ENCODE results near the gene NRP1.

Gene NRP1

DNA sequence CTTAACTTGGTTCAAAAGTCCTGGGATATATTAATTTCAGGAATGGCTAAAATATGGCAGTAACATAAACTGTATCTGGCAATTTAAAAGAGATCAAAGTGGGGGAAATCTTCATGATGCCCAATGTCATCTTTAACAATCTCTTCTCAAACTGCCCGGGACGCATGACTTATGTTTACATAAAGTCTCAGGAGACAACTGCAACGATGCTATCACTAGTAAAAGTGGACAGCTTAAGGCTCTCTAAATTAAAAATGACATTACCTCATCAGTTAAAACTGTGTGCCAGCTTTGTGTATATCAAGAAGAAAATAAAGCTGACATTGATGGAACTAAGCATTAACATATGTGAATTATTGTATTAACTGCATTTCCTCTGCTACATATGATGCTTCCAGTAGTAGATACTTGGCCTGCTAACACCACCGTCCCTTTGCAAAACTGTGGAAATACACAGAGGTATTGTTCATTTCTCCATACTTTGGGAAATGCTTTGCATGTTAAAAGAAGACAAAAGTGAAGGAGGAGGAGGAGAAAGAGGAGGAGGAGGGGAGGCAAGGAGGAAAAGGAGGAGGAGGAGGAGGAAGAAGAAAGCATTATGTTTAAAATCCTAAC lies 62.4 kb downstream of the NRP1 start:
- no peak overlapping the region for H3K4me3 ChIP-seq (ENCODE audit: low read length)
- no peak for DNase-seq (ENCODE audit: low read depth)
- TF ChIP-seq, protein P1, sequence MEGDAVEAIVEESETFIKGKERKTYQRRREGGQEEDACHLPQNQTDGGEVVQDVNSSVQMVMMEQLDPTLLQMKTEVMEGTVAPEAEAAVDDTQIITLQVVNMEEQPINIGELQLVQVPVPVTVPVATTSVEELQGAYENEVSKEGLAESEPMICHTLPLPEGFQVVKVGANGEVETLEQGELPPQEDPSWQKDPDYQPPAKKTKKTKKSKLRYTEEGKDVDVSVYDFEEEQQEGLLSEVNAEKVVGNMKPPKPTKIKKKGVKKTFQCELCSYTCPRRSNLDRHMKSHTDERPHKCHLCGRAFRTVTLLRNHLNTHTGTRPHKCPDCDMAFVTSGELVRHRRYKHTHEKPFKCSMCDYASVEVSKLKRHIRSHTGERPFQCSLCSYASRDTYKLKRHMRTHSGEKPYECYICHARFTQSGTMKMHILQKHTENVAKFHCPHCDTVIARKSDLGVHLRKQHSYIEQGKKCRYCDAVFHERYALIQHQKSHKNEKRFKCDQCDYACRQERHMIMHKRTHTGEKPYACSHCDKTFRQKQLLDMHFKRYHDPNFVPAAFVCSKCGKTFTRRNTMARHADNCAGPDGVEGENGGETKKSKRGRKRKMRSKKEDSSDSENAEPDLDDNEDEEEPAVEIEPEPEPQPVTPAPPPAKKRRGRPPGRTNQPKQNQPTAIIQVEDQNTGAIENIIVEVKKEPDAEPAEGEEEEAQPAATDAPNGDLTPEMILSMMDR (IDR thresholded peaks at IDR 0.05; ENCODE audit: insufficient read depth, low read depth, low read length, missing control alignments) = no peak

DNA sequence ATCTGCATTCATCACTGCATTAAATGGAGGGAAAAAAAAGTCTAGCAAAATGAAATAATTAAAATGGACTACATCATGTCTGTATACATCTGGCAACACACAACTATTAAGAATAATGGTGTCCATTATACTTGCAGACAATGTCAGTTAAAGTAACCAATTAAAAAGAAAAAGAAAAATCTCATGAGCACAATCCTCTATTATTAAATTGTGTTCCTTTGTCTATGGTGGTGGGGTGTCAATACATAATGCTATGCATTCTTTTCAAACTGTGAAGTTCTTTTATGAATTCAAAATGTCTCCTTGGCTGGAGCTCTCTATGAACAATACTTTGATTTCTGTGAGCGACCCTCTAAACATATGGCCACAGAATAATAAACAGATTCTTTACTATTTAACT lies 63.5 kb downstream of the NRP1 start:
- no peak for DNase-seq (ENCODE audit: low read depth)
- TF ChIP-seq, protein P1 (IDR thresholded peaks at IDR 0.05; ENCODE audit: insufficient read depth, low read depth, low read length, missing control alignments) = no peak

DNA sequence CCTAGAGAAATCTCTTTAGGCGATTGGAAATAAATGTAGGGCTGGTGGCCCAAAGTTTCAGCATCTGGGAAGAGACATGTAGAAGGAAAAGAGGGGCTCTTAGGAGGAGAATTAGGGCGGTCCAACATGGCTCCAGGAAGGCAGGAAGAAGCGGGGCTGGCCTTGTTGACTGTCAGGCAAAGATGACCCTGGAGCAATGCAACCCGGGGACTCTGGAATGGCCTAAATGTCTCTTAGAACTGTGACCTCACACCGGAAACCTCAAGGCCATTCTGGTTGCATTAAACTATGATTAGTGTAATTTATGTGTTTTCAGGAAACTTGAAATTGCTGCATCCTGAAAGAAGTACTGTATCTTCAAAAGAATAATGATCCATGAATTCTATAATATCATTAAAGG lies 66.8 kb downstream of the NRP1 start:
- no peak overlapping the region for H3K4me3 ChIP-seq (ENCODE audit: low read length)
- DNase-seq (ENCODE audit: low read depth) = no peak
- TF ChIP-seq, protein P1 (IDR thresholded peaks at IDR 0.05; ENCODE audit: insufficient read depth, low read depth, low read length, missing control alignments) = no peak

More for the DNA sequence above, 63.5 kb downstream of the NRP1 start:
- H3K4me3 ChIP-seq (ENCODE audit: low read length) = no peak overlapping the region

DNA sequence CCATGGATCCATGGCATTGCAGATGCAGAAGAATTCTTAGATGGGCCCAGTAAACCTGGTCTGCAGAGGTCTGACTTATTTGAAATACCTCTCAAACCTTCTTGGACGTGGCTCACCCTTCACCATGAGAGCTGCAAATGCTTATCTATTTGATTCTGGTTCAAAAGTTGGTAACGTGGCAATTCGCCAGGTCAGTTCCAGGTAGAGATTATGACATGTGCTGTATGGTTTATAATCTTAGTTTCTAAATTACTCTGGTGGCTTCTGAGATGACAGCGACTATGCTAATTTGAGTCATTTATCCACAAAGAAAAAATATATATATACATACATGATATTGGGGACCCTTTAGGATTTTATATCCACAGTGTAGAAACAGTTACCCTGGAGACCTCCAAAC lies 68.8 kb downstream of the NRP1 start:
- TF ChIP-seq, protein P1 (IDR thresholded peaks at IDR 0.05; ENCODE audit: insufficient read depth, low read depth, low read length, missing control alignments) = no peak
- no peak for DNase-seq (ENCODE audit: low read depth)
- no peak overlapping the region for H3K4me3 ChIP-seq (ENCODE audit: low read length)

DNA sequence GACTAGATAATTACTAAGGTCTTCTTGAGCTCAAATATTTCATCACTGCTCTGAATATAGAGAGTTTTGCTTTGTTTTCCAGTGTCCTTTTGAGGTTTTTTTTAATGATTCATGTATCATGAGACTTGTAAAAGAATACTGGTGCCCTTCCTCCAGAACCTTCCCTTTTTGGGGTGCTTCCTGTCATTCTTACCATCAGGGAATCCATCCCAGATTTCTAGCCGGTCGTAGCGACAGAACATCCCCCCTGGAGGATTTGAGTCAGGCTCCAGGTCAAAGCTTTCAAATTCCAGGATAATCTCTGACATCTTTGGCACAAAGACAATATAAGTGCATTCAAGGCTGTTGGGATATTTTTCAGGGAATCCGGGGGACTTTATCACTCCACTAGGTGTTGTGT lies 71.0 kb downstream of the NRP1 start:
- no peak overlapping the region for H3K4me3 ChIP-seq (ENCODE audit: low read length)
- no peak for DNase-seq (ENCODE audit: low read depth)
- TF ChIP-seq, protein P1 (IDR thresholded peaks at IDR 0.05; ENCODE audit: insufficient read depth, low read depth, low read length, missing control alignments) = no peak

DNA sequence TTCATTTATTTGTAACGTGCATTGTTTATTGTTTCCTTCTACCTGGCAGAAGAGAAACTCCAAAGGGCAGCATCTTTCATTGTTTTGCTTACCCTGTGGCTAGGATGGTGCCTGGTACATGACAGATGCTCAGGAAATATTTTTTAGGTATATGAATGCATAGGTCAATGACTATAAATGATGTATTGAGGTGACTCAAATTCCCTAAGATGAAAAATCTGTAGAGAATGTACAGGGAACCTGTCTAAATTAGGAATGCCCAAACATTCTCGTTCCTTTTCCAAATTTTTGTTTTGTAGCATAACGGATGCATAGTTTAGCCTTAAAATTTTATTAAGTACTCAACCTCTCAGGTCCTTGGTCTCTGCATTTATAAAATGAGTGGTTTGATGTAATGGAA lies 71.6 kb downstream of the NRP1 start:
- TF ChIP-seq, protein P1 (IDR thresholded peaks at IDR 0.05; ENCODE audit: insufficient read depth, low read depth, low read length, missing control alignments) = no peak
- no peak for DNase-seq (ENCODE audit: low read depth)
- H3K4me3 ChIP-seq (ENCODE audit: low read length) = no peak overlapping the region
